Mesothelial cell of epicardium (in vitro differentiated cells): ENCODE measurements around the gene FDX2. TPM values are rescaled to one million over a fixed set of nuclear protein-coding genes. Genes with fewer than 3 reads are reported as not detected.

Experiments used
- DNase-seq, 2 experiments: peaks; one replicate each; pipeline ENCODE4 v3.0.0; 2021; ENCODE audit warnings: low spot score in 2 of 2; ENCODE audit not compliant: unreplicated experiment in 2 of 2
- H3K27ac Mint-ChIP-seq: 2 replicates; pipeline ENCODE4 v1.8.0; 2021; ENCODE audit warnings: mixed read lengths
- H3K27me3 Mint-ChIP-seq: 2 replicates; pipeline ENCODE4 v1.8.0; 2021; ENCODE audit warnings: low read depth, mixed read lengths
- H3K36me3 Mint-ChIP-seq: 2 replicates; pipeline ENCODE4 v1.8.0; 2021; ENCODE audit warnings: mixed read lengths
- H3K4me1 Mint-ChIP-seq: 2 replicates; pipeline ENCODE4 v1.8.0; 2021; ENCODE audit warnings: mixed read lengths
- H3K4me3 Mint-ChIP-seq: 2 replicates; pipeline ENCODE4 v1.8.0; 2021; ENCODE audit warnings: mild to moderate bottlenecking, moderate library complexity, mixed read lengths
- H3K9me3 Mint-ChIP-seq: 2 replicates; pipeline ENCODE4 v1.8.0; 2021; ENCODE audit warnings: mixed read lengths
- CTCF ChIP-seq: fragments of 200-600 bp; sonication (generic); IDR thresholded peaks from one replicate; pipeline ENCODE4 v1.5.0; 2021; ENCODE audit warnings: antibody characterized with exemption; ENCODE audit not compliant: unreplicated experiment
- total RNA-seq: library from RNA; stranded (reverse); gene quantifications from 3 replicates; pipeline ENCODE4 v1.2.1, GENCODE V29; 2021

FDX2 gene
- total RNA-seq, 1 donor from 2014 or later: 18.6 TPM

- Mint-ChIP-seq H3K27ac (no peak overlapping the region), H3K4me3 (no peak overlapping the region), H3K4me1 (peaks cover 9% of the 10 kb centered on the region), H3K36me3 (peaks cover 3% of the 10 kb centered on the region), H3K9me3 (no peaks in the 10 kb centered on the region), H3K27me3 (peaks cover 54% of the 10 kb centered on the region)
- TF ChIP-seq CTCF: no peak
- no peak for DNase-seq
Measured at GRCh38 chr19:10299545-10300458, 16.0 kb downstream of the FDX2 start.

- peak overlapping the region; percentile 47 for H3K4me3 Mint-ChIP-seq
- H3K4me1 Mint-ChIP-seq: peaks cover 25% of the 10 kb centered on the region
- H3K9me3 Mint-ChIP-seq: no peaks in the 10 kb centered on the region
- H3K27ac Mint-ChIP-seq: peak overlapping the region; percentile 6
- peaks cover 77% of the 10 kb centered on the region for H3K27me3 Mint-ChIP-seq
- TF ChIP-seq CTCF: no peak
- no peak for DNase-seq
- no peaks in the 10 kb centered on the region for H3K36me3 Mint-ChIP-seq
Measured at GRCh38 chr19:10295847-10296591, 19.8 kb downstream of the FDX2 start.

GRCh38 chr19:10295305-10295846 lies 20.4 kb downstream of the FDX2 start:
- H3K4me3 Mint-ChIP-seq: peak overlapping the region; percentile 47
- peaks cover 31% of the 10 kb centered on the region for H3K4me1 Mint-ChIP-seq
- DNase-seq: no peak
- H3K27ac Mint-ChIP-seq: peak overlapping the region; percentile 6
- H3K9me3 Mint-ChIP-seq: no peaks in the 10 kb centered on the region
- no peak for TF ChIP-seq CTCF
- no peaks in the 10 kb centered on the region for H3K36me3 Mint-ChIP-seq
- peaks cover 84% of the 10 kb centered on the region for H3K27me3 Mint-ChIP-seq

- Mint-ChIP-seq H3K4me1 (peaks cover 34% of the 10 kb centered on the region), H3K4me3 (no peak overlapping the region), H3K36me3 (no peaks in the 10 kb centered on the region), H3K27ac (no peak overlapping the region), H3K9me3 (no peaks in the 10 kb centered on the region), H3K27me3 (peaks cover 86% of the 10 kb centered on the region)
- no peak for DNase-seq
- TF ChIP-seq CTCF: no peak
Measured at GRCh38 chr19:10294368-10294697, 21.5 kb downstream of the FDX2 start.

GRCh38 chr19:10293637-10294367 lies 22.0 kb downstream of the FDX2 start:
- no peak overlapping the region for H3K27ac Mint-ChIP-seq
- no peak for DNase-seq
- no peaks in the 10 kb centered on the region for H3K36me3 Mint-ChIP-seq
- H3K4me3 Mint-ChIP-seq: no peak overlapping the region
- no peak for TF ChIP-seq CTCF
- H3K4me1 Mint-ChIP-seq: peaks cover 36% of the 10 kb centered on the region
- H3K27me3 Mint-ChIP-seq: peaks cover 89% of the 10 kb centered on the region
- H3K9me3 Mint-ChIP-seq: no peaks in the 10 kb centered on the region
